Natural killer cell (primary cell): Measurements from ENCODE around the gene SSBP4. TPM values are rescaled to one million over a fixed set of nuclear protein-coding genes. Genes with fewer than 3 reads are reported as not detected.

Experiments
- ATAC-seq, 3 donors: fragments of 150-1000 bp in 2 of 3; fragments of 200-7000 bp in 1 of 3; cut with Tn5 transposase; 1 replicate in 1 of 3; 2 replicates in 2 of 3; pipeline ENCODE4 v1.10.0; 2021; ENCODE audit warnings: mild to moderate bottlenecking in 2 of 3, moderate library complexity in 2 of 3
- DNase-seq, 2 donors: peaks; one replicate each; pipeline versions ENCODE4 v3.0.0 to v3.0.0-alpha.2; 2013 to 2021; ENCODE audit warnings: mixed read lengths in 1 of 2
- H3K27ac ChIP-seq: one replicate; pipeline ENCODE4 v1.5.1; 2013; ENCODE audit warnings: mild to moderate bottlenecking, low read length
- H3K27me3 ChIP-seq: one replicate; pipeline ENCODE4 v1.6.1; 2013; ENCODE audit warnings: low read length; ENCODE audit not compliant: control insufficient read depth, insufficient read depth
- H3K36me3 ChIP-seq: one replicate; pipeline ENCODE4 v1.6.1; 2013; ENCODE audit warnings: low read length; ENCODE audit not compliant: control insufficient read depth, insufficient read depth
- H3K4me1 ChIP-seq: one replicate; pipeline ENCODE4 v1.6.1; 2013; ENCODE audit warnings: low read length; ENCODE audit not compliant: control insufficient read depth, insufficient read depth
- H3K4me3 ChIP-seq: one replicate; pipeline ENCODE4 v1.5.1; 2013; ENCODE audit warnings: low read length
- H3K9me3 ChIP-seq: one replicate; pipeline ENCODE4 v1.6.1; 2013; ENCODE audit warnings: low read length; ENCODE audit not compliant: control insufficient read depth, insufficient read depth
- H3K27ac Mint-ChIP-seq, 2 donors: one replicate each; pipeline ENCODE4 v1.8.0; 2022; ENCODE audit warnings: mild to moderate bottlenecking in 2 of 2, mixed read lengths in 2 of 2, moderate library complexity in 1 of 2
- H3K27me3 Mint-ChIP-seq, 2 donors: one replicate each; pipeline ENCODE4 v1.8.0; 2022; ENCODE audit warnings: low read depth in 2 of 2, mixed read lengths in 2 of 2
- H3K36me3 Mint-ChIP-seq: one replicate; pipeline ENCODE4 v1.8.0; 2022; ENCODE audit warnings: mixed read lengths
- H3K4me1 Mint-ChIP-seq, 2 donors: one replicate each; pipeline ENCODE4 v1.8.0; 2022; ENCODE audit warnings: mixed read lengths in 2 of 2
- H3K4me3 Mint-ChIP-seq: one replicate; pipeline ENCODE4 v1.8.0; 2022; ENCODE audit warnings: mild to moderate bottlenecking, moderate library complexity, mixed read lengths
- H3K9me3 Mint-ChIP-seq, 2 donors: one replicate each; pipeline ENCODE4 v1.8.0; 2022; ENCODE audit warnings: mixed read lengths in 2 of 2
- CTCF ChIP-seq: fragments of 200-600 bp; IDR thresholded peaks from one replicate; pipeline ENCODE4 v1.8.0; 2022; ENCODE audit warnings: antibody characterized with exemption
- WGBS: methylation state at CpG from one replicate; pipeline ENCODE4 v1.1.7; 2013; ENCODE audit warnings: missing lambda C conversion rate; ENCODE audit not compliant: insufficient coverage; 5-methylcytosine and 5-hydroxymethylcytosine counted together
- intact Hi-C: fragments of 100-400 bp; cut with micrococcal nuclease; formaldehyde crosslinking; loops from one replicate; pipeline ENCODE4 v1.14.2; 2022
- total RNA-seq, 4 donors: library from RNA; stranded (reverse); fragments of 120-200 nt in 1 of 4; gene quantifications; one replicate each; pipeline versions ENCODE4 v1.2.3 to v1.2.4, GENCODE V29; 2013 to 2022

The SSBP4 gene
- total RNA-seq, 3 donors from 2014 or later (not counting 1 experiment from before 2014, with no cell fraction given), result 137 to 169 (median 158) TPM

GRCh38 chr19:18477974-18478373 lies 58.8 kb downstream of the SSBP4 start:
- Mint-ChIP-seq H3K4me1 (peaks cover 68 to 87% of the 10 kb centered on the region in 2 donors), H3K36me3 (no peaks in the 10 kb centered on the region), H3K9me3 (no peaks in the 10 kb centered on the region), H3K4me3 (peak overlapping the region; percentile 47), H3K27me3 (no peaks in the 10 kb centered on the region), H3K27ac (peak overlapping the region; percentile 93 to 99)
- H3K36me3 ChIP-seq, result no peaks in the 10 kb centered on the region
- no peak for TF ChIP-seq CTCF
- H3K4me3 ChIP-seq, result no peak overlapping the region
- H3K27me3 ChIP-seq, result no peaks in the 10 kb centered on the region
- intact Hi-C loops, result loop anchor here (2.0 to 5.0 kb wide), 2 partner anchors 19 to 109 kb away; partner anchors contain the start of gene REX1BD
- no peak for DNase-seq
- peak overlapping the region; percentile 77 for H3K27ac ChIP-seq
- 67% methylated on average over 8 of the region's 8 CpGs for WGBS
- H3K4me1 ChIP-seq, result peaks cover 87% of the 10 kb centered on the region
- ATAC-seq, result peak in 2 of 3 donors; percentile 2 to 5
- no peaks in the 10 kb centered on the region for H3K9me3 ChIP-seq

GRCh38 chr19:18478545-18479311 lies 59.5 kb downstream of the SSBP4 start:
- Histone ChIP-seq H3K36me3 (no peaks in the 10 kb centered on the region), H3K4me1 (peaks cover 87% of the 10 kb centered on the region)
- intact Hi-C loops, result loop anchor here (2.0 to 5.0 kb wide), 2 partner anchors 18 to 109 kb away; partner anchors contain the start of gene REX1BD

GRCh38 chr19:18480006-18480691 lies 61.0 kb downstream of the SSBP4 start:
- WGBS, result 75% methylated on average over 13 of the region's 13 CpGs
- Histone ChIP-seq H3K27me3 (no peaks in the 10 kb centered on the region), H3K9me3 (no peaks in the 10 kb centered on the region), H3K4me1 (peaks cover 85% of the 10 kb centered on the region), H3K27ac (peak overlapping the region; percentile 39), H3K4me3 (no peak overlapping the region), H3K36me3 (no peaks in the 10 kb centered on the region)
- Mint-ChIP-seq H3K9me3 (no peaks in the 10 kb centered on the region), H3K27ac (peak overlapping the region; percentile 93 to 99), H3K4me1 (peaks cover 59 to 82% of the 10 kb centered on the region in 2 donors), H3K36me3 (no peaks in the 10 kb centered on the region), H3K27me3 (no peaks in the 10 kb centered on the region), H3K4me3 (peak overlapping the region; percentile 35)
- DNase-seq (no peak), ATAC-seq (no peak)
- intact Hi-C loops, result no loop called here
- no peak for TF ChIP-seq CTCF

More at GRCh38 chr19:18478545-18479311, 59.5 kb downstream of the SSBP4 start:
- Histone ChIP-seq H3K27ac (peak overlapping the region; percentile 77), H3K27me3 (no peaks in the 10 kb centered on the region), H3K9me3 (no peaks in the 10 kb centered on the region), H3K4me3 (no peak overlapping the region)
- H3K9me3 Mint-ChIP-seq, result no peaks in the 10 kb centered on the region
- H3K27ac Mint-ChIP-seq, result peak overlapping the region; percentile 93 to 99
- peak overlapping the region; percentile 82 for H3K4me3 Mint-ChIP-seq
- peaks cover 68 to 90% of the 10 kb centered on the region in 2 donors for H3K4me1 Mint-ChIP-seq
- 48% methylated on average over 15 of the region's 17 CpGs for WGBS
- DNase-seq (peak; percentile 43 to 71), ATAC-seq (peak; percentile 48 to 81 (median 62))
- no peaks in the 10 kb centered on the region for H3K36me3 Mint-ChIP-seq
- TF ChIP-seq CTCF, result no peak
- H3K27me3 Mint-ChIP-seq, result no peaks in the 10 kb centered on the region
